ENCODE results near the gene TTC9.

DNA sequence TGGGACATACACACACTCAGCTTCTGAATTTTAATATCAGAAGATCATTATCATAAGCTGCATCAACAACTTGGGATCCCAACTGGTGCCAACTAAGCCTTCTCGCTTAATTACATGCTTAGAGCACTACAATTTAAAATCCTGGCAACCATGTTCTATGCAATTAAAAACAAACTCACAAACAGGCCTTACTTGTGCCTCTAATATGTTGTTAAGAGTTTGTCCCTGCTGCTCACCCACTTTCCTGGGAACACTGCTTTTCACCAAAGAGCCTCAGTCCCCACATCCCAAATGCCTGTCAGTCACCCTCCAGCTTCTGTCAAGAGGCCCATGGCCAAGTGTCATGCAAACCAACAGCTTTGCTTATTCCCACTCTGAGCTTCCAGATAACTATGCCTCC is 69.7 kb downstream of the TTC9 start:
- TF ChIP-seq, protein P1, sequence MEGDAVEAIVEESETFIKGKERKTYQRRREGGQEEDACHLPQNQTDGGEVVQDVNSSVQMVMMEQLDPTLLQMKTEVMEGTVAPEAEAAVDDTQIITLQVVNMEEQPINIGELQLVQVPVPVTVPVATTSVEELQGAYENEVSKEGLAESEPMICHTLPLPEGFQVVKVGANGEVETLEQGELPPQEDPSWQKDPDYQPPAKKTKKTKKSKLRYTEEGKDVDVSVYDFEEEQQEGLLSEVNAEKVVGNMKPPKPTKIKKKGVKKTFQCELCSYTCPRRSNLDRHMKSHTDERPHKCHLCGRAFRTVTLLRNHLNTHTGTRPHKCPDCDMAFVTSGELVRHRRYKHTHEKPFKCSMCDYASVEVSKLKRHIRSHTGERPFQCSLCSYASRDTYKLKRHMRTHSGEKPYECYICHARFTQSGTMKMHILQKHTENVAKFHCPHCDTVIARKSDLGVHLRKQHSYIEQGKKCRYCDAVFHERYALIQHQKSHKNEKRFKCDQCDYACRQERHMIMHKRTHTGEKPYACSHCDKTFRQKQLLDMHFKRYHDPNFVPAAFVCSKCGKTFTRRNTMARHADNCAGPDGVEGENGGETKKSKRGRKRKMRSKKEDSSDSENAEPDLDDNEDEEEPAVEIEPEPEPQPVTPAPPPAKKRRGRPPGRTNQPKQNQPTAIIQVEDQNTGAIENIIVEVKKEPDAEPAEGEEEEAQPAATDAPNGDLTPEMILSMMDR (IDR thresholded peaks at IDR 0.05) = no peak
- no peak for TF ChIP-seq POLR2A (IDR thresholded peaks at IDR 0.05)

Data from lower leg skin (tissue), 3 donors.